GM18873 (cell line): Measurements from ENCODE around the gene PCMT1.
"Not testable (repeated sequence)": the region's sequence is repeated elsewhere in the genome, so short reads cannot be mapped to it uniquely, and the experiment has no call there.

Experiments
- ATAC-seq: cut with Tn5 transposase; IDR thresholded peaks from one replicate; pipeline ENCODE4 v1.9.1; 2021; ENCODE audit warnings: mild to moderate bottlenecking, moderate library complexity, moderate number of reproducible peaks; ENCODE audit not compliant: unreplicated experiment, low FRiP score

Gene PCMT1

DNA sequence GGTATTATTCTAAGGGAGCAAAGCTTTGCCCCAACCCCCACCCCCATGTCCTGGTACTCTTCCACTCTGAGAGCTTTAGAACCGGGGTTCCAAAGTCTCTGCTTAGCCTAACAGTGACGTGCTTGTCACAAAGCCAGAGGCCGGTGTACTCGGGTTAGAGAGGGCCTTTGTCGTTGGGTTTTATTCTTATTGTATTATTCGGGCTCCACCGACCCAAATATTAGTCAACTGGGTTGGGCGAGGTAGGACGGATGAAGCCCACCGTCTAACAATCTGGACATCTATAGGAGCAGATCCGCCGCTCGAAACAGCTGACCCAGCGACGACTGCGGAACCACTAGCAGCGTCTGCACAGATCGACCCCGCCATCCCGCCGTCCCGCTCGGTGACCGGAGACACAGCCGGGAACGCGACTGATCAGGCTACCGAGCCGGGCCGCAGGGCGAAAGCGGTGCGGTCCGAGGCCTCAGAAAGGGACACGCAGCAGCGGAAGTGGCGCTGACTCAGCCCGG lies 403 bp upstream of the PCMT1 start:
- not testable (repeated sequence) for ATAC-seq

GRCh38 chr6:149750136-149750609 lies 632 bp downstream of the PCMT1 start:
- ATAC-seq, result peak; percentile 21

DNA sequence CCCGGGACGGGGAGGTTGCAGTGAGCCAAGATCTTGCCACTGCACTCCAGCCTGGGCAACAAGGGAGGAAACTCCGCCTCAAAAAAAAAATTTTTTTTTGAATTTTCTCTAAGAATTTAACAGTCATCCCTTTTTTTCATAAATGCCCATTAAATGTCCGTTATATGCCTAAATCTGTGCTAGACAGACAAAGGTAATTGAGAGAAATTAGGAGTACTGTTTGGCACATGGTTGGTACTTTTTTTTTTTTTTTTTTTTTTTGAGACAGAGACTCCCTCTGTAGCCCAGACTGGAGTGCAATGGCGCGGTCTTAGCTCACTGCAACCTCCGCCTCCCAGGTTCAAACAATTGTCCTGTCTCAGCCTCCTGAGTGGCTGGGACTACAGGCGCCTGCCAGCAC lies 1.7 kb downstream of the PCMT1 start:
- no peak for ATAC-seq

DNA sequence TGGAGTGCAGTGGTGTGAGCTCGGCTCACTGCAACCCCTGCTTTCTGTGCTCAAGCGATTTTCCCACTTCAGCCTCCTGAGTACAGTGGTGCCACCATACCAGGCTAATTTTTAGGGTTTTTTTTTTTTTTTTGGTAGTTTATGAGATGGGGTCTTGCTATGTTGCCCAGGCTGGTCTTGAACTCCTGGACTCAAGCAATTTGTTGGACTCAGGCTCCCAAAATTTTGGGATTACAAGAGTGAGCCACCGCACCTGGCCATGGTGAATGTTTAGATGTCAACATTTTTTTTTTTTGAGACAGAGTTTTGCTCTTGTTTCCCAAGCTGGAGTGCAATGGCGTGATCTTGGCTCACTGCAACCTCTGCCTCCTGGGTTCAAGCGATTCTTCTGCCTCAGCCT lies 2.4 kb downstream of the PCMT1 start:
- not testable (repeated sequence) for ATAC-seq

- no peak for ATAC-seq
Observed at GRCh38 chr6:149752600-149753373, 3.2 kb downstream of the PCMT1 start.

GRCh38 chr6:149753374-149753637 lies 3.8 kb downstream of the PCMT1 start:
- ATAC-seq, result not testable (repeated sequence)

DNA sequence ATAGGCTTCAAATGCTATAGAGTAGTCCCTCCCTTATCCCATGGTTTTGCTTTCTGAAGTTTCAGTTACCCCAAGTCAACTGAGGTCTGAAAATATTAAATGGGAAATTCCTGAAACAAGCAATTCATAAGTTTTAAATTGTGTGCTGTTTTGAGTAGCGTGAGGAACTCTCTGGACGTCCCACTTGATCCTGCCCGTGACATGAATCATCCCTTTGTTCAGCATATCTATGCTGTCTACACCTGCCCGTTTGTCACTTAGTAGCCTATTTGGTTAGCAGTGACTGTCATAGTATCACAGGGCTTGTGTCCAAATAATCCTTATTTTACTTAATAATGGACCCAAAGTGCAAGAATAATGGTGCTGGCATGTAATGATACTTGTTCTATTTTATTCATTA lies 5.0 kb downstream of the PCMT1 start:
- ATAC-seq, result no peak

- no peak for ATAC-seq
Observed at GRCh38 chr6:149755300-149756260, 6.0 kb downstream of the PCMT1 start.

GRCh38 chr6:149756261-149756636 lies 6.7 kb downstream of the PCMT1 start:
- no peak for ATAC-seq

GRCh38 chr6:149761438-149761837 lies 11.9 kb downstream of the PCMT1 start:
- ATAC-seq, result peak; percentile 95

DNA sequence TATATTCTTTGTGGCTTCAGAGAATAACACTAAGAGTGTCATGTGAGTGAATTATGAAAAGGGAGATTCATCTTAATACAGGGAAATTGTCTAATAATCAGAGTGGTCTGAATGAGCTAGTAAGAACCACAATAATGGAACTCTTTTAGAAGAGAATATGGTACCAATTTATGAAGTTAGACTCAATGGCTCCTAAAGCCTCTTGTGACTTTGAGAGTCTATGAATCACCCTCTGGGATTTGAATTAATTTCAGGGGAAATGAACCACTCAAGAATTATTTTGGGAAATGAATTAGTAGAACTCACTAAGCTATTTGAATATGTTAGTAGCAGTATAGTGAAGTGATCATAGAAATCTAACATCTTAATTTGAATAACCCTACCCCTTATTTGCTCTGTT lies 14.3 kb downstream of the PCMT1 start:
- ATAC-seq, result no peak

DNA sequence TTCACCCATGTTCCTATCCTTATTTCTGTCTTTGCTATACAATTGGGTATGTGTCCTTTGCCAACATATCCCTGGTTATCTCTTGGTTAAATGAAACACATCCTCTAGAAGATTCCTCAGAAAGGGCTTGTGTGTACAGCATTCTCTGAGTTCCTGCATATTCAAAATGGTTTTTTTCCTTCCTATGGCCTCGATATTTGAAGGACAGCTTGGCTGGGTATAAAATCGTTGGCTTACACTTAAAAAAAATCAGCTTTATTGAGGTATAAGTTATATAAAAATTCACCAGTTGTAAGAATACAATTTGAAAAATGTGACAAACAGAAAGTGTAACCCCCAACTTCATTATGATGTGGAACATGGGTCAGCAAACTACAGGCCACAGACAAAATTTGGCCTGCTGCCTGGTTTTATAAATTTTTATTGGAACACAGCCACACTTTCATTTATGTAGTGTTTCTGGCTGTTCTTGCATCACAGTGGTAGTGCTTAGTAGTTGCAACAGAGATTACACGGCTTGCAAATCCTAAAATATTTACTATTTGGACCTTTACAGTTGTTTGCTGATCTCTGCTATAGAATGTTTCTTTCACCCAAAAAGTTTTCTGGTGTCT lies 16.7 kb downstream of the PCMT1 start:
- ATAC-seq, result no peak

- ATAC-seq, result no peak
Observed at GRCh38 chr6:149769676-149770075, 20.1 kb downstream of the PCMT1 start.

DNA sequence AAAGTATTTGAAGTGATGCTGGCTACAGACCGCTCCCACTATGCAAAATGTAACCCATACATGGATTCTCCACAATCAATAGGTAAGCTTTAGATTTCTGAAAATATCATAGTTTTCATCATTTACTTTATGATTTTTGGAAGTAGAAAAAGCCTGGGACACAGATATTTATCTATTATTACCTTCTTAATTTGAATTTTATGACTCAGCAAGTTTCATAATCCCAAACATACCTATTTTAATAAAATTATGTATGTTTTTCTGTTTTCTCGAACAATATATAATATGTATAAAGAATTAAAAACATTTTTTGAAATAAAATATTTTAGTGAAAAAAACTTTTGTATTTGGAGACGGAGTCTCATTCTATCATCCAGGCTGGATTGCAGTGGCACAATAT lies 21.6 kb downstream of the PCMT1 start:
- ATAC-seq, result no peak

DNA sequence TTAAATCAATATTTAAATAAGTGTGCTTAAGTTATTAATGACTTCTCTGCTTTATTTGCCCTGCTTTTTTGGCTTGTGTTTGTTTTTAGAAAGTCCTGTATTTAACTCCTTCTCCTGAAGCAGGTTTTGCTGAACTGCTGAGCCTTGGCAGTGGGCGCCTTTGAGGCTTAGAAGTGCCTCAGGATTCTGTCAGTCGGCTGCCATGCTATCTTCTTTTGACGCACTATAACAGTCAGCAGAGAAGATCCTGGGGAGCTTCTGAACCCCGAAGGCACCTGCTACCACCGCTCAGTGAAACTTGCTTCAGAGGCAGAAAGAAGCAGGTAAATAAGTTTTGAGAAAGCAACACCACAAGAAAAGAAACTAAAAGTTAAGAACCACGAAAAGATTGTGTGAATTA lies 22.4 kb downstream of the PCMT1 start:
- no peak for ATAC-seq

DNA sequence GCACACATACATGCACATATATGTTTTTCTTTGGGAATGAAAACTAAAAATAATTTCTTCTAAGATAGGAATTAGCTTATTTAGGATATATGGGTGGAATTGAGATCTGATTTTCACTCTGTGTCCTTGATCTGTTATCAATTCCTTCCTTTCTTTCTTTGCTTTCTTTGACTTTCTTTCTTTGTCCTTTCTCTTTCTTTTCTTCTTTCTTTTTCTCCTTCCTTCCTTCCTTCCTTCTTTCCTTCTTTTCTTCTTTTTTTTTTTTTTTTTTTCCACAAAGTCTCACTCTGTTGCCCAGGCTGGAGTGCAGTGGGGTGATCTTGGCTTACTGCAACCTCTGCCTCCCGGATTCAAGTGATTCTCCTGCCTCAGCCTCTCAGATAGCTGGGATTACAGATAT lies 28.1 kb downstream of the PCMT1 start:
- no peak for ATAC-seq

DNA sequence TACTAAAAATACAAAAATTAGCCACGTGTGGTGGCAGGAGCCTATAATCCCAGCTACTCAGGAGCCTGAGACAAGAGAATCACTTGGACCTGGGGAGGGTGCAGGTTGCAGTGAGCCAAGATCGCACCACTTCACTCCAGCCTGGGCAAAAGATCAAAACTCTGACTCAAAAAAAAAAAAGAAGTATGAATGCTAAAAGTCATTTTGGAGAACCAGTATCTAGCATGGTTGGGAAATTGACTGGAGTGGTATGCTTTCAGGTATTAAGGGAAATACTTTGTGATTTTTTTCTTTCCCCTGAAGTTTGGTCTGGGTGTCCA lies 30.1 kb downstream of the PCMT1 start:
- ATAC-seq, result no peak

DNA sequence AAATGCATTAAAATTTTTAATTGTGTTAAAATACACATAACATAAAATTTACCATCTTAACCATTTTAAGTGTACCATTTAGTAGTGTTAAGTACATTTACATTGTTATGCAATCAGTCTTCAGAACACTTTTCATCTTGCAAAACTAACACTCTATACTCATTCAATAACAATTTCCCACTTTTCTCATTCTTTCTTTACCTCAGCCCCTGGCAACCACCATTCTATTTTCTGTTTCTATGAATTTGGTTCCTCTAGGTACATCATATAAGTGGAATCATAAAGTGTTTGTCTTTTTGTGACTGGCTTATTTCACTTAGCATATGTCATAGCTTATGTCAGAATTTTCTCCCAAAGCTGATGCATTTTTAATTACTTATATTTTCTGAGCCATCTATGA lies 32.2 kb downstream of the PCMT1 start:
- ATAC-seq, result no peak

GRCh38 chr6:149782337-149782736 lies 32.8 kb downstream of the PCMT1 start:
- no peak for ATAC-seq

- no peak for ATAC-seq
Observed at GRCh38 chr6:149783551-149783950, 34.0 kb downstream of the PCMT1 start.

- ATAC-seq, result no peak
Observed at GRCh38 chr6:149806127-149806526, 56.6 kb downstream of the PCMT1 start.
